ENCODE data around the gene TCEA3. TPM values are rescaled to one million over a fixed set of nuclear protein-coding genes. Genes with fewer than 3 reads are reported as not detected.

Gene TCEA3
- total RNA-seq, 2 donors from 2014 or later: 110 to 140 TPM

GRCh38 chr1:23438545-23438944, 14.0 kb upstream of the TCEA3 start:
- H3K36me3 ChIP-seq (replicated peaks in 1 of 2; ENCODE audit: insufficient read depth in 1 of 2, low read depth in 2 of 2): no peaks in the 10 kb centered on the region
- H3K4me1 ChIP-seq: no peaks in the 10 kb centered on the region
- intact Hi-C loops (cut with DNase I): no loop called here
- 88 to 97% methylated on average over 8 of the region's 8 CpGs for WGBS, 2 donors
- no peak for TF ChIP-seq POLR2A (IDR thresholded peaks at IDR 0.05)
- TF ChIP-seq, protein P1, sequence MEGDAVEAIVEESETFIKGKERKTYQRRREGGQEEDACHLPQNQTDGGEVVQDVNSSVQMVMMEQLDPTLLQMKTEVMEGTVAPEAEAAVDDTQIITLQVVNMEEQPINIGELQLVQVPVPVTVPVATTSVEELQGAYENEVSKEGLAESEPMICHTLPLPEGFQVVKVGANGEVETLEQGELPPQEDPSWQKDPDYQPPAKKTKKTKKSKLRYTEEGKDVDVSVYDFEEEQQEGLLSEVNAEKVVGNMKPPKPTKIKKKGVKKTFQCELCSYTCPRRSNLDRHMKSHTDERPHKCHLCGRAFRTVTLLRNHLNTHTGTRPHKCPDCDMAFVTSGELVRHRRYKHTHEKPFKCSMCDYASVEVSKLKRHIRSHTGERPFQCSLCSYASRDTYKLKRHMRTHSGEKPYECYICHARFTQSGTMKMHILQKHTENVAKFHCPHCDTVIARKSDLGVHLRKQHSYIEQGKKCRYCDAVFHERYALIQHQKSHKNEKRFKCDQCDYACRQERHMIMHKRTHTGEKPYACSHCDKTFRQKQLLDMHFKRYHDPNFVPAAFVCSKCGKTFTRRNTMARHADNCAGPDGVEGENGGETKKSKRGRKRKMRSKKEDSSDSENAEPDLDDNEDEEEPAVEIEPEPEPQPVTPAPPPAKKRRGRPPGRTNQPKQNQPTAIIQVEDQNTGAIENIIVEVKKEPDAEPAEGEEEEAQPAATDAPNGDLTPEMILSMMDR (IDR thresholded peaks at IDR 0.05): no peak
- DNase-seq (no peak), ATAC-seq (no peak)
- no peaks in the 10 kb centered on the region for H3K9me3 ChIP-seq
- no peak overlapping the region for H3K4me3 ChIP-seq
- no peaks in the 10 kb centered on the region for H3K27me3 ChIP-seq
- H3K27ac ChIP-seq: no peak overlapping the region

DNA sequence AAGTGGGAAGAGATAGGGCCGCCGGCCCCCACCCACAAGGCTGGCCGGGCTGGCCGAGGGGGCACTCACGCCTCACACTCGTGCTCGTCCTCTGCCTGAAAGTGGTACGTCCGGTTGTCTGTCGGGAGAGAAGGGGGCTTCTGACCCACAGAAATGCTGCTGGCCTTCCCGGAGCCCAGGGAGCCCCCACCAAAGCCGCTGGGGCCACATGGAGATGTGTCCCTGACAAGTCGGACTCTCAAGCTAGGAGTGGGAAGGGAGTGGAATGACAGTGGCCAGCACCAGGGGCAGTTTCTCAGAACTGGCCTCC, 12.8 kb upstream of the TCEA3 start:
- no peaks in the 10 kb centered on the region for H3K9me3 ChIP-seq
- peaks cover 5 to 6% of the 10 kb centered on the region in 2 donors for H3K36me3 ChIP-seq (replicated peaks in 1 of 2; ENCODE audit: insufficient read depth in 1 of 2, low read depth in 2 of 2)
- WGBS, 2 donors: 95 to 97% methylated on average over 13 of the region's 13 CpGs
- intact Hi-C loops (cut with DNase I): no loop called here
- DNase-seq (no peak), ATAC-seq (no peak)
- no peak for TF ChIP-seq POLR2A (IDR thresholded peaks at IDR 0.05)
- TF ChIP-seq, protein P1 (IDR thresholded peaks at IDR 0.05): no peak
- no peak overlapping the region for H3K4me3 ChIP-seq
- H3K4me1 ChIP-seq: no peaks in the 10 kb centered on the region
- no peak overlapping the region for H3K27ac ChIP-seq
- H3K27me3 ChIP-seq: no peaks in the 10 kb centered on the region

DNA sequence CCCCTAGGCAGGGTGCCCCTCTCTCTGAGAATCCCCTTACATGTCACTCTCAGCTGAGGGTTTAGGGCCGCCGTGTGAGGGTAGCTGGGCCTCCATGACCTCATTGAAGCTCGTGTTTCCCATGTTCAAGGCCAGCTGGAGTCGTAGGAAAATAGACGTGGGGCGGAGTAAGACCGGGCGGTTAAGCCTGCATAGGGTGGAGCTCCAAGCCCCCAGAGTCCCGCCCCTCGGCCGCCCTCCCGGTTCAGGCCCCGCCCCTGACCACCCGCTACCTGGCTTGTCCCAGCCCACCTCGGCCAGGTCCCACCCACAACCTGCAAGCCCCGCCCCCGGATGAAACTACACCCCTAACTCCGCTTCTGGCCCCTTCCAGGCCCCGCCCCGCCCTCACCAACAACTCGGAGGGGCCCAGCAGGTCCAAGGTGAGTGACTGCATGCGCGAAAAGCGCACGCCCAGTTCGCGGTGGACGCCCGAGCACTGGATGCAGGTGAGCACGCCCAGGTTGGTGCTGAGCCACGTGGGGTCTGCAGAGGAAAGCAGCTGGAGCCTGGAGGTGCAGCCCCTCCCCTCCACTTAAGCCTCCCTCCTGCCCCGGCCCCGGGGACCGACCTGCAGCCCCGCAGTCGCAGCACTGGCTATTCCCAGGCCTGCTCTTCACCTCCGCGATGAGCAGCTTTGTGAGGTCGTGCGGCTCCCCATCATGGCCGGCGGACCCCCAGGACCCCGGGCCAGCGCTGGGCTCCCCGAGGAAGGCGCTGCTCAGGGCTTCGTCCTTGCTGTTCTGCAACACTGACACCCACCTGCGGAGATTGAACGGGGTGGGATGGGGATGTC, 12.2 kb upstream of the TCEA3 start:
- intact Hi-C loops (cut with DNase I): no loop called here
- no peaks in the 10 kb centered on the region for H3K27me3 ChIP-seq
- peaks cover 5 to 6% of the 10 kb centered on the region in 2 donors for H3K36me3 ChIP-seq (replicated peaks in 1 of 2; ENCODE audit: insufficient read depth in 1 of 2, low read depth in 2 of 2)
- TF ChIP-seq POLR2A (IDR thresholded peaks at IDR 0.05): no peak
- TF ChIP-seq, protein P1 (IDR thresholded peaks at IDR 0.05): no peak
- H3K4me1 ChIP-seq: no peaks in the 10 kb centered on the region
- H3K4me3 ChIP-seq: no peak overlapping the region
- ATAC-seq (no peak), DNase-seq (peak in 1 of 4 donors; percentile 23)
- no peaks in the 10 kb centered on the region for H3K9me3 ChIP-seq
- 72 to 93% methylated on average over 13 to 42 of the region's 49 CpGs for WGBS, 2 donors
- no peak overlapping the region for H3K27ac ChIP-seq

DNA sequence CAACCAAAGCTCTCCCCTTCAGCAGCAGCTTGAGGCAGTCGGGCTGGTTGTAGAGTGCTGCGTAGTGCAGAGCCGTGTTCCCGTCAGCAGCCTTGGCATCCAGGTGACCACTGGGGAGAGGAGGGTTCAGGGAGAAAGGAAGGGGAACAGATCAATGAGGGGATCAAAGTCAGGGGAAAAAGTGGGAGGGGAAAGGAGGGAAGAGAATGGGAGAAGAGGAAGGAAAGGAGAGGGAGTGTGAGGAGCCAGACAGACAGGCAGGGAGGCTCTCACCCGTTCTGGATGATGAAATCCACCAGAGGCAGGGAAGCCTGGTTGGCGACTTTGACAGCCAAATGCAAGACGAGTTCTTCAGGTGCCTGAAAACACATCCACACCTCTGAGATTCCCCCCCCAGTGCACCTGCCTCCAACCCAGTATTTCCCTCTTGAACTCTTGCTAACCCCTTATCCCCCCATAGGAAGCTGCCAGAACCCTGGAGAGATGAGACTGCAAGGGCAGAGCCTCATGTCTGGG, 9.8 kb upstream of the TCEA3 start:
- ATAC-seq (no peak), DNase-seq (no peak)
- H3K36me3 ChIP-seq (replicated peaks in 1 of 2; ENCODE audit: insufficient read depth in 1 of 2, low read depth in 2 of 2): peaks cover 6 to 11% of the 10 kb centered on the region in 2 donors
- no peaks in the 10 kb centered on the region for H3K9me3 ChIP-seq
- H3K27ac ChIP-seq: no peak overlapping the region
- intact Hi-C loops (cut with DNase I): no loop called here
- H3K4me1 ChIP-seq: no peaks in the 10 kb centered on the region
- no peak for TF ChIP-seq POLR2A (IDR thresholded peaks at IDR 0.05)
- TF ChIP-seq, protein P1 (IDR thresholded peaks at IDR 0.05): no peak
- H3K27me3 ChIP-seq: no peaks in the 10 kb centered on the region
- H3K4me3 ChIP-seq: no peak overlapping the region
- WGBS, 2 donors: 88 to 89% methylated on average over 7 of the region's 7 CpGs

- H3K4me3 ChIP-seq: no peak overlapping the region
- no peaks in the 10 kb centered on the region for H3K9me3 ChIP-seq
- H3K36me3 ChIP-seq (replicated peaks in 1 of 2; ENCODE audit: insufficient read depth in 1 of 2, low read depth in 2 of 2): peaks cover 6 to 11% of the 10 kb centered on the region in 2 donors
- 88 to 93% methylated on average over 5 to 8 of the region's 10 CpGs for WGBS, 2 donors
- intact Hi-C loops (cut with DNase I): no loop called here
- DNase-seq: no peak
- ATAC-seq: no peak
- H3K27me3 ChIP-seq: no peaks in the 10 kb centered on the region
- no peak overlapping the region for H3K27ac ChIP-seq
- no peak for TF ChIP-seq POLR2A (IDR thresholded peaks at IDR 0.05)
- TF ChIP-seq, protein P1 (IDR thresholded peaks at IDR 0.05): no peak
- H3K4me1 ChIP-seq: no peaks in the 10 kb centered on the region
These were observed 8.6 kb upstream of the TCEA3 start for GRCh38 chr1:23433122-23433521.

All from body of pancreas (tissue), 4 donors.